Psoas muscle (tissue), 8 donors: ENCODE results near the gene RTN1. TPM values are rescaled to one million over a fixed set of nuclear protein-coding genes. Genes with fewer than 3 reads are reported as not detected.

ENCODE experiments used
- ATAC-seq, 4 donors: fragments of 200-7000 bp; cut with Tn5 transposase; one replicate each; pipeline ENCODE4 v1.9.1; 2020; ENCODE audit warnings: moderate library complexity in 3 of 4, mild to moderate bottlenecking in 2 of 4
- DNase-seq, 2 donors: peaks; one replicate each; pipeline ENCODE4 v3.0.0-alpha.2; 2020
- H3K27ac ChIP-seq: fragments of 200-600 bp; one replicate; pipeline ENCODE4 v1.8.0; 2022
- H3K27me3 ChIP-seq, 3 donors: fragments of 200-600 bp in 1 of 3; one replicate each; pipeline versions ENCODE4 v1.6.1 to v1.8.0; 2013 to 2022; ENCODE audit warnings: low read length in 2 of 3, mild to moderate bottlenecking in 2 of 3, moderate library complexity in 1 of 3; ENCODE audit not compliant: insufficient read depth in 3 of 3
- H3K36me3 ChIP-seq, 2 donors: fragments of 200-600 bp in 1 of 2; one replicate each; pipeline versions ENCODE4 v1.6.1 to v1.8.0; 2013 to 2022; ENCODE audit warnings: low read depth in 1 of 2, mild to moderate bottlenecking in 1 of 2, moderate library complexity in 1 of 2; ENCODE audit not compliant: insufficient read depth in 1 of 2
- H3K4me1 ChIP-seq: fragments of 200-600 bp; one replicate; pipeline ENCODE4 v1.8.0; 2022
- H3K4me3 ChIP-seq: fragments of 200-600 bp; one replicate; pipeline ENCODE4 v1.8.0; 2022; ENCODE audit warnings: mild to moderate bottlenecking
- H3K9me3 ChIP-seq: fragments of 200-600 bp; one replicate; pipeline ENCODE4 v1.8.0; 2022
- WGBS, 3 donors: extraction: QIAGEN DNeasy Blood & Tissue Kit; methylation state at CpG; one replicate each; pipeline versions ENCODE4 v1.1.6 to v1.1.7; 2013; 5-methylcytosine and 5-hydroxymethylcytosine counted together
- intact Hi-C, 2 donors: fragments of 100-400 bp; cut with DNase I; formaldehyde crosslinking; loops; one replicate each; pipeline versions ENCODE4 v1.11.0 to v1.14.2; 2022
- polyA plus RNA-seq, 3 donors: library from polyadenylated mRNA; stranded (reverse); fragments of 200-250 nt; gene quantifications; one replicate each; pipeline ENCODE4 v1.2.3, GENCODE V29; 2013
- total RNA-seq, 4 donors: library from RNA; stranded (reverse); fragmentation: NEBNext Ultra II Directional in 2 of 4; extraction: Animal tissue kit (Norgen Biotek cat#: 25700) in 2 of 4; gene quantifications; one replicate each; pipeline versions ENCODE4 v1.2.1 to v1.2.4, GENCODE V29; 2021 to 2023
- TF ChIP-seq, protein P1 (sequence below): fragments of 200-600 bp; IDR thresholded peaks from one replicate; pipeline ENCODE4 v1.8.0; 2022; ENCODE audit warnings: antibody characterized with exemption
- donor health status: healthy with polysubstance abuse.
- donor health status: DM: no; HTN: no; CAD: no; lungs with moderate emphysema.
- donor health status: Bipolar disorder and iron deficiency.
- donor health status: healthy.
- donor health status: DM: yes; HTN: yes; CAD: no.
- donor health status: DM: no; HTN: no; CAD: no.
- donor health status: DM: no; HTN: no; CAD: no.
- donor health status: DM: yes; HTN: yes; CAD: no.

Gene RTN1
- total and polyA plus RNA-seq, 7 donors: 0.17 to 1.7 (median 0.74) TPM

DNA sequence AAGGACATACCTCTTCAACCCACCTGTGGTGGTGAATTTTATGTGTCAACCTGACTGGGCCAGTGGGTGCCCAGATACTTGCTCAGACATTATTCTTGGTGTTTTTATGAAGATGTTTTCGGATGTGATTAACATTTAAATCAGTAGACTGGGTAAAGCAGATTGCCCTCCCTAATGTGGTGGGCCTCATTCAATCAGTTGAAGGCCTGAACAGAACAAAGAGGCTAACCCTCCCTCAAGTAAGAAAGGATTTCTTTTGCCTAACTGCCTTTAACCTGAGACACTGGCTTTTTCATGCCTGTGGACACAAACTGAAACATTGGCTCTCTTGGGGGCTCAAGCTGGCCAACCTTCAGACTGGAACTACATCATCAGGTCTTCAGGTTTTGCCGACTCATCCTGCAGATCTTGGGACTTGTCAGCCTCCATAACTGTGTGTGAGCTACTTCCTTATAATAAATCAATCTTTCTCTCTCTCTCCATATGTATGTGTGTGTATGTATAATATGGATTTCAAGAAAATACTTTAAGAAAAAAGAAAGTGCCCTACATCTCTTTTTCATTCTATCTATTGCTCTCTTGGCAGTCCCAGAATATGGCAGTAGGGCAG is 39.4 kb downstream of the RTN1 start:
- no peaks in the 10 kb centered on the region for H3K9me3 ChIP-seq
- intact Hi-C loops: no loop called here

DNA sequence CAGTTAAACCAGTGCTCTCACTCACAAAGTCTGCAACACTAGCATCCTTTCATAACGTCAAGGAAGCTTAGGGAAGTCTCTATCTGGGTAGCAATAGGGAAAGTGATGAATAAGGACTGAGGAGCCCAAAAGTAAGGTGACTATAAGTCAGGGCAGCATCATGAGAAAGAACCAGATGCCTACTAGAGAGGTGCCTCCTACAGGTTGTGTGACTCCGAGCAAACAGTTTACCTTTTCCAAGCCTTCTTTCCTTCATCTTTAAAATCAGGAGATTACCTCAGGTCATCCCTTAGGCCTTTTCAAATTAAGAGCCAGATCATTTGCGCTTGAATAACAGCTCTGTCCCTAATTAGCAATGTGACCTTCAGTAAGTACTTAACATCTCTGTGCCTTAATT is 40.2 kb downstream of the RTN1 start:
- no peaks in the 10 kb centered on the region for H3K4me1 ChIP-seq
- H3K9me3 ChIP-seq: no peaks in the 10 kb centered on the region
- no peaks in the 10 kb centered on the region for H3K36me3 ChIP-seq
- TF ChIP-seq, protein P1, sequence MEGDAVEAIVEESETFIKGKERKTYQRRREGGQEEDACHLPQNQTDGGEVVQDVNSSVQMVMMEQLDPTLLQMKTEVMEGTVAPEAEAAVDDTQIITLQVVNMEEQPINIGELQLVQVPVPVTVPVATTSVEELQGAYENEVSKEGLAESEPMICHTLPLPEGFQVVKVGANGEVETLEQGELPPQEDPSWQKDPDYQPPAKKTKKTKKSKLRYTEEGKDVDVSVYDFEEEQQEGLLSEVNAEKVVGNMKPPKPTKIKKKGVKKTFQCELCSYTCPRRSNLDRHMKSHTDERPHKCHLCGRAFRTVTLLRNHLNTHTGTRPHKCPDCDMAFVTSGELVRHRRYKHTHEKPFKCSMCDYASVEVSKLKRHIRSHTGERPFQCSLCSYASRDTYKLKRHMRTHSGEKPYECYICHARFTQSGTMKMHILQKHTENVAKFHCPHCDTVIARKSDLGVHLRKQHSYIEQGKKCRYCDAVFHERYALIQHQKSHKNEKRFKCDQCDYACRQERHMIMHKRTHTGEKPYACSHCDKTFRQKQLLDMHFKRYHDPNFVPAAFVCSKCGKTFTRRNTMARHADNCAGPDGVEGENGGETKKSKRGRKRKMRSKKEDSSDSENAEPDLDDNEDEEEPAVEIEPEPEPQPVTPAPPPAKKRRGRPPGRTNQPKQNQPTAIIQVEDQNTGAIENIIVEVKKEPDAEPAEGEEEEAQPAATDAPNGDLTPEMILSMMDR: no peak
- DNase-seq (no peak), ATAC-seq (no peak)
- H3K27ac ChIP-seq: no peak overlapping the region
- intact Hi-C loops: no loop called here
- WGBS, 3 donors: 65 to 83% (median 66%) methylated on average over 3 of the region's 3 CpGs
- no peak overlapping the region for H3K4me3 ChIP-seq
- no peaks in the 10 kb centered on the region for H3K27me3 ChIP-seq

More for the DNA sequence above, 39.4 kb downstream of the RTN1 start:
- Histone ChIP-seq H3K4me3 (no peak overlapping the region), H3K27ac (no peak overlapping the region), H3K4me1 (no peaks in the 10 kb centered on the region), H3K27me3 (no peaks in the 10 kb centered on the region), H3K36me3 (no peaks in the 10 kb centered on the region)
- TF ChIP-seq, protein P1: no peak
- WGBS, 3 donors: 85 to 92% (median 87%) methylated on average over 2 of the region's 2 CpGs
- ATAC-seq (no peak), DNase-seq (no peak)

DNA sequence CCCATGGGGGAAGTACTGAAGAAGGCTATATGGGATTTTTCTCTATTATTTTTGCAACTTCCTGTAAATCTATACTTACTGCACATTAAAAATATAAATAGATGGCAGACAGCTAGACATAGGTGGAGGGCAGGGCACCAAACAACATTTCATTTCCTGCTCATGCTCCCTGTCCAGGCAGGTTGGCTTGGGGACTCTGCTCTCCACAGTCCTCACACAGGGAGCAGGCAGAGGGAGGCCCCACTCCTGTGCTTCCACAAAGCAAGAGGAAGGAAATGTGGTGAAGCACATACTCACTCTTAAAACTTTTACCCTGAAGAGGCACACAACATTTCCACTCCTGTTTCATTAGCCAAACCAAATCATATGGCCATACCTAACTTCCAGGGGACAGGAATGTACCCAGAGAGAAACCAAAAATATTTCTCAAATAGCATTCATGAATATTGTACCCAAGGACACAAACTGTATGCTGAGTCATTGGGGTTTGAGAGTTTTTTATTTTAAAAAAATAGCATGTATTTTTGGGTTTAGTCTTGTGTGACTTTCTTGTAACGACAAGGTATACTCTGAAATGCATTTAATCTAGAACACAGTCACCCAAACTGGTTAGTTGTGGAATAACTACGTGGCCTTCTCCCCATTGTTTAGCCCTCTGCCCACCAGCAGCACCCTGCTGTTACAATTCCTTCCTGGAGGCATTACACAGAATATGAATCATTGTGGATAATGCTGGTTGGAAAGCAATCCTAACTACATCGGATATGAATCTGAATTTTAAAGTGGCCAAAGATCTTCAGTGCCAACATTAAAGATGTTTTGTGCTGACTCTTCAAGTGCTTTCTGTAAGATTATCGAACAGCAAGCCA is 40.9 kb downstream of the RTN1 start:
- Histone ChIP-seq H3K4me1 (no peaks in the 10 kb centered on the region), H3K27ac (no peak overlapping the region), H3K9me3 (no peaks in the 10 kb centered on the region), H3K4me3 (no peak overlapping the region), H3K27me3 (no peaks in the 10 kb centered on the region), H3K36me3 (no peaks in the 10 kb centered on the region)
- 51 to 63% (median 57%) methylated on average over 4 of the region's 4 CpGs for WGBS, 3 donors
- intact Hi-C loops: no loop called here
- TF ChIP-seq, protein P1: no peak
- DNase-seq (no peak), ATAC-seq (no peak)

DNA sequence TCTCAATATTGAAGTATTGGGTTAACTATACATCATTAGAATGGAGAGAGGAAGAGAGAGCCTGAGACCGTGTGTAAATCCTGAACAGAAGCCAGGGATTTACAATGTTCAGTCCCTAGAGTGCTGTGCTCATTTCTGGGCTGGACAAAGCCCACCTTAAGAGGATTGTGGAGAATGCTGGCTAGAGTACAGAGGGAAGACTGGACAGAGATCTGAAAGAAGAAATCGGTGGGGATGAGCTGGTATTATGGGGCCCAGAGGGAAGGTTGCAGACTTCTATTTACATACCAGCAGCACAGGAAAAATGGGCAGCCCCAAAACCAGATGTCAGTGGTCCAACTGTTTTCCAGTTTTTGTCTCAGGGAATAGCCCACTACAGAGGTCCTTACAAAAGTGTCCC is 42.3 kb downstream of the RTN1 start:
- intact Hi-C loops: no loop called here
- H3K4me3 ChIP-seq: no peak overlapping the region
- no peaks in the 10 kb centered on the region for H3K4me1 ChIP-seq
- H3K27me3 ChIP-seq: no peaks in the 10 kb centered on the region
- TF ChIP-seq, protein P1: no peak
- no peak overlapping the region for H3K27ac ChIP-seq
- no peaks in the 10 kb centered on the region for H3K36me3 ChIP-seq
- ATAC-seq: no peak
- WGBS, 3 donors: 15 to 24% (median 18%) methylated on average over 2 of the region's 2 CpGs
- no peak for DNase-seq
- H3K9me3 ChIP-seq: no peaks in the 10 kb centered on the region
